GM19099 (cell line): ENCODE results near the gene SPARC.

Experiments used
- POLR2A ChIP-seq: IDR thresholded peaks from 3 replicates; pipeline ENCODE4 v1.6.1; 2011; ENCODE audit warnings: low read depth; ENCODE audit not compliant: insufficient read length; ENCODE audit errors: extremely low read depth

The SPARC gene

DNA sequence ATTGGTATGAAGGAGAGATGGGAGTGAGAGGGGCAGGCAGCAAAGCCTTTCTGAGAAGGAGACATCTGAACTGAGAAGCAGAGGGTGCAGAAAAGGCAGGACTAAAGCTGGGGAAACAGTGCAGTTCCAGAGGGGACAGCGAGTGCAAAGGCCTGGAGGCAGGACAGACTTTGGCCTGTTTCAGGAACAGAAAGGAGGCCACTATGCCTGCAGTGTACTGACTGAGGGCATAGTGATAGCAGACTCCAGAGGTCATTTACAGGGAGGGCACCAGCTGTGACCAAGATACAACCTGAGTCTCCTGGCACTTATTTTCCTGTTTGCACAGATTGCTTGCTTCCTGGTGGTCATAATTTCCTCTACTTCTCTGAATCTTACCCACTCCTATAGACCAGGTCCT is 29.6 kb downstream of the SPARC start:
- TF ChIP-seq POLR2A: no peak

DNA sequence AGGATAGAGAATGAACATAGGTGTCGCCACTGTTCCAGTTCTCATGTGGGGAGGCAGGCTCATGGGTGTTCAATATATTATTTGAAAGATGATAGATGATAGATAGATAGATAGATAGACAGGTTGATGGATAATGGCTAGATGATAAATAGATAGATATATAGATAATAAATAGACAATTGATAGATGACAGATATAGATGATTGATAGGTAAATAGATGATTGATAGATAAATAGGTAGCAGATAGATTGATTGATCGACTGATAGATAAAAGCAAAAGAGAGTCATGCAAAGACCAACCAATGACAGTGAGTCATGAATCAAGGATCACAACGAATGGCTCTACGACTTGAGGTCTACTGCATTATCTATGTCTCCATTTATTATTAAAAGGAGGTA is 30.4 kb downstream of the SPARC start:
- TF ChIP-seq POLR2A: no peak

DNA sequence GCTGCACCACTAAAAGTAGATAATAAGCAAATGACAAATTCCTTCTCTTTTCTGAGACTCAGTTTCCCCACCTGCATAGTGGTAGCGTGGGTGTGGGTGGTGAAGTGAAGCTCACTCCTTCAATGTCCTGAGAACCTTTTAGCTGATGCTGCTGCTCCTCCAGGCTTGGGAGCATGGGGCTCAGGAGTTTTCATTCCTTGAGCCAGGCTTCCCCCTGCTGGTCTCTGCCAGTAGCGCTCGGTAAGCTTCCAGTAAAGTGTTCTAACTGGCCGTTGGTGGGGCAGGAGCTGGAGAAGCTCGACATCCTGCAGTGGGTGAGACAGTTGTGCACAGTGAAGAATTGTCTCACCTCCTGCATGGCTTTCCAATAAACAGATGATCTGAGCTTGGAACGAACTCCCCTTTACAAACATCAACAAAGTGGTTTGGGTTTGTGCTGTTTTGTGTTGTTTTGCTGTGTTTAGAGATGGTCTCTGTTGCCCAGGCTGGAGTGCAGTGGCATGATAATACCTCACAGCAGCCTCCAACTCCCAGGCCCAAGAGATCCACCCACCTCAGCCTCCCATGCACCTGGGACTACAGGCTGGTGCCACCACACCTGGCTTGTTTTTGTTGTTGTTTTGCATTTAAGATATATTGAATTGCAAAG is 34.6 kb downstream of the SPARC start:
- no peak for TF ChIP-seq POLR2A

DNA sequence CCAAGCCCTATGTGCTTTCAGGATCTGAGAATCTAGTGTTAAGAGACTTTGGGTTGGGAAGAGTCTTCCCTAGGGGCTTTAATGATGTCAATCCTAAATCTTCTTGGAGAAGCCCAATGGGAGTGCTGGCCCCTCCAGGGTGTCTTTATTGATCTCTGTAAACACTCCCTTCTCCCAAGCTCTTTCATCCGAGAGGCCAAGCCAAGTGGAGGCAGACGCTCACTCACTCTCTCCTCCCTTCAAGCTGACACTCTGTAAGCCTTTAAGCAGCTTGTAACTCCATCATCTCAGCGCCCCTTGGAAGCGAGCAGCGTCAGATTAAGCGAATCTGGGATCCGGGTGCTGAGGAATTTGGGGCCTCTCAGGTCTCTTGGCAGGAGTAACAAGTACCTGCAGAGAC is 37.7 kb downstream of the SPARC start:
- TF ChIP-seq POLR2A: no peak

DNA sequence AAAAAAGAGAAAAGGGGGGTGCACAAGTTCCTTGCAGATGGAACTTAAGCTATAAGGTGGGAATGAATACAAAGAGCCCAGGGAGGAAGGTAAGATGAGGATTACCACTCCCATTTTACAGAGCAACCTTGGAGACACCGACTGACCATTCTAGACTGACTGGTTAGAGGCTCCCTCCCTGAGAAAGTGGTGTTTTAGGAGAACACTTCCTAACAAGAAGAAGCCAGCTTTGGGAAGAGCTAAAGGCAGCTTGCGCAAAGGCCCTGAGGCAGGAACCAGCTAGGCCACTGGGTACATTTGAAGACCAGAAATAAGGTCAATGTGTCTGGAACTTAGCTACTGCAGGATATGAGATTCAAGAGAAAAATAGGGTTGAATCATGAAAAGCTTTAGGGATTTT is 38.6 kb downstream of the SPARC start:
- no peak for TF ChIP-seq POLR2A

DNA sequence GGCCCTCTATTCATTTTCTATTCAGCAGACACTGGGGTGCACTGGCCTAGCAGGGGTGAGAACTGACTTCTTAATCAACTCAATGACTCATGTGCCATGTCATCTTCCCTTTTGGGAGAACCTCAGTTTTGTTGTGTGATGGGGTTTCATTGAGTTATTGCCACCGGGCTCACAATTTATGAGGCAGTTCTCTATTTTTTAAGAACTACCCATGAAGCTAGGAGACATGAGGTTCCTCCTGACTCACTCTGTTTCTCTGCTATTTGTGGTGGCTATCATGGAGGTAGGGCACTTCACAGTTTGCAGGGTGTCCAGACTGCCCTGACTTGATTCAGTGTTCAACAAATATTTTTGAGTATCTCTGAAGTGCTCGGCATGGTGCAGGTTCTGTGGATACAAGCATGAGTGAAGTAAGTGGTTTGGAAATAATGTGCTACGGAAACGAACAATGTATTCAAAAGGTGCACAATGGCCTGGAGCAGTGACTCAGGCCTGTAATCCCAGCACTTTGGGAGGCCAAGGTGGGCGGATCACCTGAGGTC is 39.3 kb downstream of the SPARC start:
- no peak for TF ChIP-seq POLR2A

DNA sequence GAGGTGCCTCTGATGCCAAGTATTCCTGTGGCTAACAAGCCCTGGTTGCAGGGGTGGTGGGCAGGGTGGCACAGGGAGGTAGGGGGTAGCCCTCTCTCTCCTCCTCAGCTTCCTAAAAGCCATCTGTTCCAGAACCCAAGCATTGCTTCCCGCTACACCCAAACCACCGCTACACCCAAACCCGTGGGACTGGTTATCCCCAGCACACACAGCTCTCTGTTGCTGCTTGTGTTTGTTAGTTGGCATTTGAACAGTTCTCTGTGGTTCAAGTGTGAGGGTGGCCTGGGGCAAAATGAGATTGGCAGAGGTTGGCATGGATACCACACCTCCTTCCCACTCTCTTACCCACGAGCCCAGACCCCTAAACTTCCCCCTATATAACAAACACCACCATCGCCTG is 40.4 kb downstream of the SPARC start:
- no peak for TF ChIP-seq POLR2A

DNA sequence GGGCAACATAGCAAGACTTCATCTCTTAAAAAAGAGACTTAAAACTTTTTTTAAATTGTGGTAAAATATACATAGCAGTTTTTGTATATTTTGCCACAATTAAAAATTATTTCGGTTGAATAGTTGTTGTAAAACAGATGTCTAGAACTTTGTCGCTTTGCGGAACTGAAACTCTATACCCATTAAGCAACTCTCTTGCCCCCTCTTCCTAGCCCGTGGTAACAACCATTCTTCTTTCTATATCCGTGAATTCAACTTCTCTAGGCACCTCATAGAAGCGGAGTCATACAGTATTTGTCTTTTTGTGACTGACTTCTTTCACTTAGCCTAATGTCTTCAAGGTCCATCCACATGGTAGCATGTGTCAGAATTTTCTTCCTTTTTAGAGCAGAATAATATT is 43.3 kb downstream of the SPARC start:
- TF ChIP-seq POLR2A: no peak

DNA sequence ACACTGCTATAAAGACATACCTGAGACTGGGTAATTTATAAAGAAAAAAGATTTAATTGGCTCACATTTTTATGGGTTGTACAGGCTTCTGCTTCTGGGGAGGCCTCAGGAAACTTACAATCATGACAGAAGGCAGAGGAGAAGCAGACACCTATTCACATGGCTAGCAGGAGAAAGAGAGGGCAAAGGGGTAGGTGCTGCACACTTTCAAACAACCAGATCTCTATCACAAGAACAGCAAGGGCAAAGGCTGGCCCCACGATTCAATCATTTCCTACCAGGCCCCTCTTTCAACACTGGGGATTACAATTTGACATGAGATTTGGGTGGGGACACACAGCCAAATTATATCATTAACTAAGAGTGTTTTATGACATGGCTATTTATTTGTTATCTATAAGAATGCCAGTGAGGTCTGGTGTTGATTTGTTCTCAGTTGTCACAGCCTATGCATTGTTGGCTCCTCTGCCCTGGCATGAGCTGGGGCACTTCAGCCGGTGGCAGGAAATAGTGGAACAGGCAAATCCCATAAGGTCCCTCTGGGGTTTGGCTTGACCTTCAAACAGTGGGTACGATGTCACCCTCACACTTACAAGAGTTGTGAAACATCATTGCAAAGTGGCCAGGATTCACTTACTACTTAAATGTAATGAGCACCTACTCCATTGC is 44.1 kb downstream of the SPARC start:
- no peak for TF ChIP-seq POLR2A

DNA sequence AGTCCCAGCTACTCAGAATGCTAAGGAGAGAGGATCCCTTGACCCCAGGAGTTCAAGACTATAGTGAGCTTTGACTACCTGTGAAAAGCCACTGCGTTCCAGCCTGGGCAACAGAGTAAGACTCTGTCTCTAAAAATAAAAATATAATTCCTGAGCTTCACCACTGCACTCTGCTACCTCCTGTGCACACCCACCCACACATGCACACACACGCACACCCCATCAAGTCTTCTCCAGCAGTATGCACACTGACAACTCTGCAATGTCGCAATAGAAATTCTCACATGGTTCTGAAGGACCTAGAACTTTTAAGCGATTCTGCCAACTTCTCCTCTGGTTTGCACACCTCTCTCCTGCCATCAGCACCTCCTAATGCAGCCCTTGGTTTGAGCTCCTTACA is 48.1 kb downstream of the SPARC start:
- no peak for TF ChIP-seq POLR2A

DNA sequence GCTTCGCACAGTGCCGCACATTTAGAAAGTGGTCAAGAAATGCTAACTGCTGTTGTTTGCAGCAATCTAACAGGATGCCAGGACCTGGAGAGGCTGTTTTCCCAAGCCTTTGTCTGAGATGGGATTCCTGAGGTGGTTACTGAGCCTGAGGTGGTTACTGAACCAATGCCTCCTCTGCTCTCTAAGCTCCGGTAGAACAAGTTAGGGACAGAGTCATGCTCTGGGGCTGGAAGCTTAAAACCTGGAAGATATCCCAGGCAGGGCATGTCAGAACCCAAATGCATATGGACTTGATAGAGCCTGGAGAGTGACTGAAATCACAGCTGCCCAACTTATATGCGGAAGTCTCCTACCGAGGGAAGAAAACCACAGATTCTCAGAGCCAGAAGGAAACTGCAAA is 49.0 kb downstream of the SPARC start:
- no peak for TF ChIP-seq POLR2A

DNA sequence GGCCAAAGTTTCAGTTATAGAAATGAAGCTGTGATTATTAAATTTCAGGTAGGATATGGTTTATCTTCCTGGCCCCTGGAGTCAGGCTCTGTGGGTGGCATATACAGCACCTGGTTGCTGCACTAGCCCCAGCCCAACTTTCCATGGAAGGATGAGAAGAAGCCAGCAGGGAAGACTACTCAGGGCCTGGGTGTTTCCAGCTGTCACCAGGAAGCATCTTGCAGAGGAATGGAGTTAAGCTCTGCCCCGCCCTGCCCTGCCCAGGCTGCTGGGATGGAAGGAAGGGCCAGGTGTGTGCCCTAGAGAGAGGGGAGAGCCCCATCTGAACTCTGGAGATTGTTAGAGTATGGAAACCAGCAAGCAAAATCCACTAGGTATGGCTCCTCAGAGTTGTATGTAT is 52.8 kb downstream of the SPARC start:
- TF ChIP-seq POLR2A: no peak

DNA sequence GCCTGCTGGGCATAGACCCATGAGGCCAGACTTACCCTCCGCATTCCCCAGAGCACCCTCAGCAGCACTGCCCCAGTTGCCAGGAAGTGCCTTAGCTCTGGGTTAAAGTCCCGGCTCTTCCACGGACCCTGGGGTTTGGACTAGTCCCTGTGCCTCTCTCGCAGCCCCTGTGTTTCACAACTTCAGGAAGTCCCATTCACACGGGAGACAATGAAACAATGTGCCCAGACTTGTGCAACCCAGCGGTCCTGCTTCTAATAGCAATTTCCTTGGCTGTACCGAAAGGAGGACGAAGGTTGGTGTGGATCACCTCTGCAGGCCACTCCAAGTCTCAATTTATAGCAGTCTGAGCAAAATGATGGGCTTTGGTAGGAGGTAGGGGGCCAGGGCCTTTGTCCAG is 53.8 kb downstream of the SPARC start:
- TF ChIP-seq POLR2A: no peak

DNA sequence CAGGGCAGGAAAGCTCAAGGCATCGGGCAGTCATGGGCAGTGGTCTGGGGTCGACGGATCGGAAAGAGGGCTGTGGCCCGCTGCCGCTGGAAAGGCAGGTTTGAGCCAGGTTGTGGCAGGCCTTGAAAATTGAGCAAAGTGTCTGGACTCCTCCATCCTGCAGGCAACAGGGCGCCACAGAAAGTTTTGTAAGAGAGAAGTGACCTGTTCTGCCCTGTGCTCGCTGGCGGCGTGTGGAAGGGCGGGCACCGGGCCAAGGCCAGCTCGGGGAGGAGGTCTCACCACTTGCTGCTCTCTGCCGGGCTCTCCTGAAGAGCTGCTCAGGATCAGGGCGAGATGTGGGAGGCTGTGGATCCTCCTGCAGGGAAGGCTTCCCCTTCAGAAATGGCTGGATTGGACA is 54.2 kb downstream of the SPARC start:
- no peak for TF ChIP-seq POLR2A

DNA sequence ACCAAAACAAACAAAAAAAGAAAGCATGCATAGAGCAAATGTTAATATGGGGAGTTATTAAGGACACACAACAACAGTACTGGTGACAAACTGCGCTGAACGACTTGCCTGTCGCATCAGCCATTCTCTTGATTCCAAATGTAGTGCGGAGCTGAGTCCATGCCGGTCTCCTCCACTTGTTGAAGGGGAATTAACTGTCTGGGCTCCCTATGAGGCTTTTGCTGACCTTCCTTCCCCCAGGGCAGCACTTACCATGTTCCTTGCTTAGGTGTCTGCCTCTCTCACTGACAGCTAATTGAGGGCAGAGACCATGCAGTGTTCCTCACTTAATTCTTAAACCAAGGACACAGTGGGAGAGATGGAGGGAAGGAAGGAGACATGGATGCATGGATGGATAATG is 54.8 kb downstream of the SPARC start:
- TF ChIP-seq POLR2A: no peak

DNA sequence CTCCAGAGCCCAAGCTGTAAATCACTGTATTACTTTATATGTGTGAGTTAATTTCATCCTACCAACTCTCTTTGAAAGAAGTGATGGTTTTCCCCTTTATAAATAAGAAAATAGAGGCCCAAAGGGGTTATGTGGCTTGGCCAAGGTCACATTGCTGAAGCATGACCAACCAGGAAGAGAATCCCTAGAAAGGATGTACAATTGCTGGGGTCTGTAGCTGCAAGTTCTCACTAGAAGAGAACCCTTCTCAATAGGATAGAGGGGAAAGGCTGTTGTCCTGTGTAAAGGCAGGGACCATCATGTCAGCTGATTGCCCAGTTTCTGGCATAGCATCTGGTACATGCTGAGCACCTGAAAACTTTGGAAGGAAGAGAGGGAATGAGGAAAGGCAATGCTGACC is 56.6 kb downstream of the SPARC start:
- no peak for TF ChIP-seq POLR2A
